ENCODE results near the gene GNB1L. TPM values are rescaled to one million over a fixed set of nuclear protein-coding genes. Genes with fewer than 3 reads are reported as not detected.

GNB1L gene
- total RNA-seq, 4 donors from 2014 or later: 4.8 to 8.7 (median 7.4) TPM

GRCh38 chr22:19814428-19814827 is 40.2 kb downstream of the GNB1L start:
- H3K27ac ChIP-seq: no peak overlapping the region
- no peaks in the 10 kb centered on the region for H3K4me1 ChIP-seq
- no peak for ATAC-seq
- H3K36me3 ChIP-seq: peaks cover 0 to 11% of the 10 kb centered on the region in 2 donors
- WGBS, 2 donors (ENCODE audit: low coverage in 1 of 2): no CpG with 5 or more reads among the region's 5 CpGs
- no peak overlapping the region for H3K4me3 ChIP-seq
- H3K9me3 ChIP-seq: no peaks in the 10 kb centered on the region
- TF ChIP-seq EP300 (IDR thresholded peaks at IDR 0.05) (no peak), POLR2AphosphoS5 (IDR thresholded peaks at IDR 0.05) (no peak), POLR2A (IDR thresholded peaks at IDR 0.05) (no peak)
- TF ChIP-seq, protein P1, sequence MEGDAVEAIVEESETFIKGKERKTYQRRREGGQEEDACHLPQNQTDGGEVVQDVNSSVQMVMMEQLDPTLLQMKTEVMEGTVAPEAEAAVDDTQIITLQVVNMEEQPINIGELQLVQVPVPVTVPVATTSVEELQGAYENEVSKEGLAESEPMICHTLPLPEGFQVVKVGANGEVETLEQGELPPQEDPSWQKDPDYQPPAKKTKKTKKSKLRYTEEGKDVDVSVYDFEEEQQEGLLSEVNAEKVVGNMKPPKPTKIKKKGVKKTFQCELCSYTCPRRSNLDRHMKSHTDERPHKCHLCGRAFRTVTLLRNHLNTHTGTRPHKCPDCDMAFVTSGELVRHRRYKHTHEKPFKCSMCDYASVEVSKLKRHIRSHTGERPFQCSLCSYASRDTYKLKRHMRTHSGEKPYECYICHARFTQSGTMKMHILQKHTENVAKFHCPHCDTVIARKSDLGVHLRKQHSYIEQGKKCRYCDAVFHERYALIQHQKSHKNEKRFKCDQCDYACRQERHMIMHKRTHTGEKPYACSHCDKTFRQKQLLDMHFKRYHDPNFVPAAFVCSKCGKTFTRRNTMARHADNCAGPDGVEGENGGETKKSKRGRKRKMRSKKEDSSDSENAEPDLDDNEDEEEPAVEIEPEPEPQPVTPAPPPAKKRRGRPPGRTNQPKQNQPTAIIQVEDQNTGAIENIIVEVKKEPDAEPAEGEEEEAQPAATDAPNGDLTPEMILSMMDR (IDR thresholded peaks at IDR 0.05): no peak
- H3K27me3 ChIP-seq: no peaks in the 10 kb centered on the region

- Histone ChIP-seq H3K9me3 (no peaks in the 10 kb centered on the region), H3K4me3 (no peak overlapping the region), H3K27me3 (no peaks in the 10 kb centered on the region), H3K4me1 (no peaks in the 10 kb centered on the region), H3K27ac (no peak overlapping the region), H3K36me3 (peaks cover 0 to 11% of the 10 kb centered on the region in 2 donors)
- TF ChIP-seq EP300 (IDR thresholded peaks at IDR 0.05) (no peak), POLR2AphosphoS5 (IDR thresholded peaks at IDR 0.05) (no peak), POLR2A (IDR thresholded peaks at IDR 0.05) (no peak)
- no peak for ATAC-seq
- 92 to 93% methylated on average over 3 to 9 of the region's 11 CpGs for WGBS, 2 donors (ENCODE audit: low coverage in 1 of 2)
Measured at GRCh38 chr22:19812910-19813309, 41.8 kb downstream of the GNB1L start.

GRCh38 chr22:19811811-19812771 is 42.6 kb downstream of the GNB1L start:
- Histone ChIP-seq H3K27ac (no peak overlapping the region), H3K36me3 (peaks cover 0 to 11% of the 10 kb centered on the region in 2 donors), H3K9me3 (no peaks in the 10 kb centered on the region), H3K27me3 (no peaks in the 10 kb centered on the region), H3K4me1 (no peaks in the 10 kb centered on the region), H3K4me3 (no peak overlapping the region)
- no peak for ATAC-seq
- WGBS, 2 donors (ENCODE audit: low coverage in 1 of 2): 100% methylated on average over 2 of the region's 36 CpGs; no CpG with 5 or more reads in 1 of the 2 donors
- no peak for TF ChIP-seq POLR2A (IDR thresholded peaks at IDR 0.05)
- TF ChIP-seq, protein P1 (IDR thresholded peaks at IDR 0.05): no peak

- Histone ChIP-seq H3K27me3 (no peaks in the 10 kb centered on the region), H3K27ac (no peak overlapping the region), H3K4me1 (no peaks in the 10 kb centered on the region), H3K9me3 (no peaks in the 10 kb centered on the region), H3K36me3 (peaks cover 0 to 16% of the 10 kb centered on the region in 2 donors), H3K4me3 (no peak overlapping the region)
- WGBS, 2 donors (ENCODE audit: low coverage in 1 of 2): 67% methylated on average over 6 of the region's 12 CpGs; no CpG with 5 or more reads in 1 of the 2 donors
- ATAC-seq: no peak
- TF ChIP-seq, protein P1 (IDR thresholded peaks at IDR 0.05): no peak
- TF ChIP-seq EP300 (IDR thresholded peaks at IDR 0.05) (no peak), POLR2AphosphoS5 (IDR thresholded peaks at IDR 0.05) (no peak), POLR2A (IDR thresholded peaks at IDR 0.05) (no peak)
Measured at GRCh38 chr22:19811211-19811621, 43.5 kb downstream of the GNB1L start.

- Histone ChIP-seq H3K36me3 (peaks cover 0 to 23% of the 10 kb centered on the region in 2 donors), H3K9me3 (no peaks in the 10 kb centered on the region), H3K4me1 (no peaks in the 10 kb centered on the region), H3K27me3 (no peaks in the 10 kb centered on the region), H3K4me3 (no peak overlapping the region), H3K27ac (no peak overlapping the region)
- no peak for TF ChIP-seq POLR2A (IDR thresholded peaks at IDR 0.05)
- no peak for TF ChIP-seq POLR2AphosphoS5 (IDR thresholded peaks at IDR 0.05)
- 86 to 87% methylated on average over 4 to 14 of the region's 23 CpGs for WGBS, 2 donors (ENCODE audit: low coverage in 1 of 2)
- no peak for ATAC-seq
Measured at GRCh38 chr22:19810381-19811201, 44.1 kb downstream of the GNB1L start.

Data from gastroesophageal sphincter (tissue), 4 donors.